GM19468 (cell line): Measurements from ENCODE around the gene ADGRB3.
"Not testable (repeated sequence)": the region's sequence is repeated elsewhere in the genome, so short reads cannot be mapped to it uniquely, and the experiment has no call there.

Experiments used
- ATAC-seq: cut with Tn5 transposase; IDR thresholded peaks from one replicate; pipeline ENCODE4 v1.9.1; 2021; ENCODE audit warnings: mild to moderate bottlenecking, moderate library complexity, moderate number of reproducible peaks; ENCODE audit not compliant: unreplicated experiment; ENCODE audit errors: extremely low read depth

ADGRB3 gene

DNA sequence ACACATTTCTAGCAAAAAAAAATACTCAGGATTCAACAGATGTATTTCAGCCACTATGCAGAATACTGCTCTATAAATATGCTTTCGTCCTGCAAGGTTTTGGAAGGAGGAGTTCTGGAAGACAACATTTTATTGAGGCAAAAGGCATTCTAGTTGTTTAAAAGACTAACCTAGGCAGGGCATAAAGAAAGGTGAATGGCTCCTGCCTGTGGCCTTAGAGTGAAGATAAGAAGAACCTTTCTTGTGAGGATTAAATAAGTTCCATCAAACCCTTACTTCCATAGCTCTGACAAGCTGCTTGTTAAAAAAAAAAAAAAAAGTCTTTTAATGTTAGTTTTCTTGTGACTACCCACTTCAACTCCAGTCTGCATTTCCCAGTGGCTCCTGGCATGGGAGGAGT is 139.8 kb downstream of the ADGRB3 start:
- ATAC-seq: no peak

DNA sequence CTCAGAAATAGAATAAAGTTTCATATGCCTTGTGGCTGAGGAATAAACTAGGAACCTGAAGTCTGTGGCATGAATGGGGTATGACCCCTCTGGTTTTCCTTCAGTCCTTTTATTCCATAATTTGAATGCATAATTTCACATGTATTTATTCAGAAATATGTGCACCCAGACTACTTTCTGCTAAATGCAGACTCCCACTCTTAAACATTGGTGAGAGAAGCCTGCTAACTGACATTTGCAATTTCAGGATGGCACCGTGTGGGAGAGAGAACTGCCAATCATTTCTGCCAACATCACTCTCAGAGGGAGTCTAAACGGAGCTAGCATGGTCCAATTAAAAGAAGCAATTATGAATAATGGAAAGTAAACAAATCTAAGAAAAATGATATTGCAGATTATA is 141.3 kb downstream of the ADGRB3 start:
- ATAC-seq: no peak

DNA sequence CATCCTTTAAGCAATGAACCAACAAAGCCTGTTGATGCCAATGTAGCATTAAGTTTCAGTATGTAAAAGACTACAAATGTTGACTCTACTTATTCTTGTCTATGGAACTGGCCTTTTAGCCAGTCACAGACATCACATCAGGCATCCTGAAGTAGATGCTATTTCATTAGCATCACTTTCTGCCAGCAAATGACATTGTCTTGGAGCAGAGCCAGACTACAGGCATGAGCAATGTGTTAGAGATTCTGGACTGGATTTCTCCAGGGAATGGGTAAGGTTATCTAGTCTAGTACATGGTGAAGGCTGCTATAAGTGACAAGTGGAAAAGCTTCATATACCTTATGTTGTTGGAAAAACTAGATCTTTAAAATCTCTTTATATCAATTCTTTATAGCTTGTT is 142.9 kb downstream of the ADGRB3 start:
- ATAC-seq: no peak

DNA sequence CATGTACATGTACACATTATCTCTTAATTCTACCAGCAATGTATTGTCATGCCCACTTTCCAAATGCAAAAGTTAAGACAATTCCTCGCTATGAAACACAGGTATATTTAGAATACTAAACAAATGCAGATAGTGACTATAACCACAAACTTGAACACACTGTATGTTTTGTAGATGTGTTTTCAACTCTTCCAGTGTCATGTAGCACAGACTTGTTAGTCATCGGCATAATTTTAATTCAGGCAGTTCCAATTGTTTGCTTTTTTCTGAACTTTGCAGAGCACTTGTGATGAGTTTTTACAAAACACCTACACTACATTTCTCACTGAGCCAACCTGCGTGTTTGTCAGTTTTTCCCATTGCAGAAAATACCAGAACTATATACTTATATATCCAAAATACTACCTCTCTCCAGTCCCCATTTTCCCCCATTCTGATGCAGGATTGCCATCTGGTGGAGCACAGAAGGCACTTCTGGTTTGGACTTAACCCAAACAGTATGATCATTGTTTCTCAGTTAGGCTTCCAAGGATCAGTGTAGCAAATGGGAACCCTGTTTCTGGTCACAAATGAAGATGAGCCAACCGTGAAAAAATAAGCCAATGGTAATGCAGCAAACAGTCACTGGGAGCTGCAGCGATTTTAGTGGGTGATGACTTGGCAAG is 143.4 kb downstream of the ADGRB3 start:
- ATAC-seq: no peak

DNA sequence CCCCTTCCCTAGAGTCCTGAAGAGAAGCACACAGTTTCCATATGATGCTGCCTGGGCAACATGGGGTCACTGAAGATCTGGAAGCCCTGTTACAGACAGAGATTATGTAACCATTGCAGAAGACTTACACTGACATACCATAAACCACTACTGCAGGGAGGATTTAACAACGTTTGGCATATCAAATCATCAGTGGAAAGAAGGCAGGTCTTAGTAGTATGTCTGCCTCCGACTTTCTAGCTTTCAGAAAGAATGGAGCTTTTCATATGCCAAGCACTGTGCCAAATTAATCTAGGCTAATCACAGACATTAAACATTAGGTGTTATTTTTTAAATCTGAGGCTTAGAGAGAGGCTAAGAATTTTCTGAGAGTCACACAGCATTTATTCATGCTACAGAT is 144.3 kb downstream of the ADGRB3 start:
- no peak for ATAC-seq

DNA sequence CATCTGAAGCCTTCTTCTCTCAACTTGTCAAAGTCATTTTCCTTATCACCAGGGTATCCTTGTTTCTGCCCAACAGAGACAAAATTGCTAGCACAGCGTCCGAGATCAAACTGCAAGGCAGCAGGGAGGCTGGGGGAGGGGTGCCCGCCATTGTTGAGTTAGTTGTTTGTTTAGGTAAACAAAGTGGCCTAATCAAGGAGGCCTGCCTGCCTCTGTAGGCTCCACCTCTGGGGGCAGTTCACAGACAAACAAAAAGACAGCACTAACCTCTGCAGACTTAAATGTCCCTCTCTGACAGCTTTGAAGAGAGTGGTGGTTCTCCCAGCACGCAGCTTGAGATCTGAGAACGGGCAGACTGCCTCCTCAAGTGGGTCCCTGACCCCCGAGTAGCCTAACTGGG is 155.0 kb downstream of the ADGRB3 start:
- not testable (repeated sequence) for ATAC-seq

DNA sequence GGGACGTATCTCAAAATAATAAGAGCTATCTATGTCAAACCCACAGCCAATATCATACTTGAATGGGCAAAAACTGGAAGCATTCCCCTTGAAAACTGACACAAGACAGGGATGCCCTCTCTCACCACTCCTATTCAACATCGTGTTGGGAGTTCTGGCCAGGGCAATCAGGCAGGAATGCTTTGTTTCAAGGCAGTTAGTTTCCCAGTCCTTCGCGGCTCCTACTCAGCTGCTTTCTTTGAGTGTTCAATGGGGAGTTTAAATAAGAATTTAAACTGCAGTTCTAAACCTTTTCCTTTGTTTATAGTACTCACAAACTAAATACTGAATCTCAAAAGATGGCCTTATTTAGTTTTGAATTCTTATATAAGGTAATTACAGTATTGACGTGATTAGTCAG is 179.9 kb downstream of the ADGRB3 start:
- ATAC-seq: not testable (repeated sequence)

DNA sequence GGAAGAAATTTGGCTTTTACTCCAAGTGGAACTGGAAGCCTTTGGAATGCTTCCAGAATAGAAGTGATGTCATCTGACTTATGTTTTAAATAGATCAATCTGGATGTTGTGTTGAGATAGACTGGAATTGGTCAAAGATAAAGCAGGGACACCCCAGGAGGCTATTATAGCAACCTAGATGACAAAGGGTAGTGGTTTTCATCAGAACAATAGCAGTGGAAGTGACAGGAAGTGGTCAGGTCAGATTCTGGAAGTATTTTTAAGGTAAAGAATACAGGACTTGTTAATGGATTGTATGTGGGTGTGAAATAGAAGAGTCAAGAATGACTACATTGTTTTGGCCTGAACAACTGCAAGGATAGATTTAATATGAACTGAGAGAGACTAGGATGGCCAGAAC is 191.4 kb downstream of the ADGRB3 start:
- ATAC-seq: no peak

DNA sequence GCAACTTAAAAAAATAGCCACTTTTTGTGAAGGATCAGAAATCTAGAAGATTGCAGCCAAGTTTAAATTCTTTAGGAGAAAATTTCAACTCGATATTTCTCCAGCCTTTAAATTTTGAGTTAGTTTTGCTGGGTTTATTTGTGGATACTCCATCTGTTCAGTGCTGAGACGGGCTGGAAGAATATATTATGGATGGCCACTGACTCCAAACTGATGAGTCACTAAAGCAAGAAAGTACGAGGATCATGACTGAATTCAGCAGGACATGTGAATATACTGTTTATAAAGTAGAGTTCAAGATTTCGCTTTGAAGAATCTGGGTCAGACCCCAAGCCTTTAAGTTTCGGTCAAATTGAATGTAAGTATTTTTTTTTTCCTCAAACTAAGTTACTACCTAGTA is 199.5 kb downstream of the ADGRB3 start:
- ATAC-seq: no peak

DNA sequence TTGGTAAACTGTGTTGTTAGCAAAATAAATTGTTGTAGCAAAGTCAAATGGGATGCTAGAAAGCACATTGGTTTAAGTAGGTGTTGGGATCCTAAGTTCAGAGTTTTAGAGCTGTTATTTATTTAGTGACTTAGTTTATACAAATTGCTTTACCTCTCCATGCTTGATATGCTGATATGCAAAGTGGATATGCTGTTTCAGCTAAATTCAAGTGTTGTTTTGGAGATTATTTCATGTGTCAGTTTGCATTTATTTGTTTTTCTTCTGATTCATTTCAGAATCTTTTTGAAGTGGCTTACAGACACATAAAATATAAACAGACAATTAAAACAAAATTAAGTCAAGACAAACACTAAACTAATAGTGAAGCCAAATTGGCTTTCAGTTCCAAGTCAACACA is 203.5 kb downstream of the ADGRB3 start:
- no peak for ATAC-seq

DNA sequence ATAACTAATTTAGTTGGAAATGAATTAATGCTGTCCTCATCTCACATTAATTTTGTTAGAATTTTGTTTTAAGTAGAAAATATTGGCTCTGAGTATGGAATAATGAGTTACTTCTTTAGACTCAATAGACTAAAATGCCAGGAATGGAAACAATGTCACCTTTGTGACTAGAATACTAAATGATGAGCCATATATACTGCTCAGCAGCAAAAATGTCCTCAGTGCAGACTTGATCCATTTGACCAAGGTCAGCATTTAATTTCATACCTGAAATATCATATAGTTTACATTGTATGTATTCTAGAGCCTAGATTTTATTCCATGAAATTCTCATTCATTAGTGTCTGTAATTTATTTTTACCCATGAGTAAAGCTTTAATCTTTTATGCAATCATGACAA is 217.7 kb downstream of the ADGRB3 start:
- no peak for ATAC-seq

DNA sequence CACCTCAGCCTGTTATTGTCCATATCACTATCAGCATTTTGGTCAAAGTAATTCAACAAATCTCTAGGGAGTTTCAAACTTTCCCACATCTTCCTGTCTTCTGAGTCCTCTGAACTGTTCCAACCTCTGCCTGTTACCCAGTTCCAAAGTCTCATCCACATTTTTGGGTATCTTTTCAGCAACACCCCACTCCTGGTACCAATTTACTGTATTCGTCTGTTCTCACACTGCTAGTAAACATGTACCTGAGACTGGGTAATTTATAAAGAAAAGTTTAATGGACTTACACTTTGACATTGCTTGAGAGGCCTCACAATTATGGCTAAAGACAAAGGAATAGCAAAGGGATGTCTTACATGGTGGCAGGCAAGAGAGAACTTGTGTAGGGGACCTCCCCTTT is 224.2 kb downstream of the ADGRB3 start:
- ATAC-seq: no peak

DNA sequence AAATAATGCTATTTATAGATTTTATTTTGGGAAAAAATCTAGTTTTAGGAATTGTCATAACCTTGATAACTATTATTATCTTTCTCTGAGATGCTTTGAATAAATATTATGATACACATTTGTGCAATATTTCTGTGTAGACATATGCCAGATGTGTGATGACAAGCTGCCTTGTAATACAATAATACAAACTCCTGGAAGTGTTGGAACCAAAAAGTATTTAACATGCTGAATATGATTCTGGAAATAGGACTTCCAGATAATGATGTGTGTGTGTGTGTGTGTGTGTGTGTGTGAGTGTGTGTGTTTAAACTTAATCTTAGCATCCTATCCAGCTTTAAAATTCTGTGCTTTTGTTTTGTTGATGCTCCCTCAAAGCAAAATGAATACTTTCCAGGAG is 233.6 kb downstream of the ADGRB3 start:
- ATAC-seq: no peak

DNA sequence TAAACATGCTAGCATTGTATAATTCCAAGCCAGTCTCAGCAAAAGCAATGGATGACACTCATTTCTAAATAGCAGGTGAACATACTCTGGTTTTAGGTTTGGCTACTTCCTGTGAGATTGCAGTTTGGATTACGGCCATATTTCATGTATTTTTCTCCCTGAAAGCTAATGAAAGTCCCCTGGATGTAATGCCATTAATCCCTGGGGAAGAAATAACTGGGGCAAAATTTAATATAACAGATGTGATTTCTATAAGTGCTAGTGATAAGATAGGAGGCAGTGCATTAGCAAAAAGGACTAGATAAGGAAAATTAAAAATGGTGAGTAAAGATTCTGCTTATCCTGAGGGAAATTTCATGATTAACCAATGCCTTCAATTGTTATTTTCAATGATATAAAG is 238.2 kb downstream of the ADGRB3 start:
- no peak for ATAC-seq

DNA sequence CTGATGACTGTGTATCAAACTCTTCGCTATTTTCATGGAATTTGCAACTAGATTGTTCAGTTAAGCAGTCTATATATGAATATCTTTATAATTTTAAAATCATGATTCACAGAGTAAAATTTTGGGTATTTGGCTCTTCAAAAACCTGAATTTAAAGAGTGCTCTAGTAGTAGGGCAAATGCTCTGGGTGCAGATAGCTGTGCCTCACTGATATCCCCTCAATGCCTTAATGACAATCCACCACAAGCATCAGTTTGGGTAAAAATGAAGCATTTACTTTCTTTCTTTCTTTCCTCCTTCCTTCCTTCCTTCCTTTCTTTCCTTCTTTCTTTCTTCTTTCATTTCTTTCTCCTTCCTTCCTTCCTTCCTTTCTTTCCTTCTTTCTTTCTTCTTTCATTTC is 239.7 kb downstream of the ADGRB3 start:
- no peak for ATAC-seq

DNA sequence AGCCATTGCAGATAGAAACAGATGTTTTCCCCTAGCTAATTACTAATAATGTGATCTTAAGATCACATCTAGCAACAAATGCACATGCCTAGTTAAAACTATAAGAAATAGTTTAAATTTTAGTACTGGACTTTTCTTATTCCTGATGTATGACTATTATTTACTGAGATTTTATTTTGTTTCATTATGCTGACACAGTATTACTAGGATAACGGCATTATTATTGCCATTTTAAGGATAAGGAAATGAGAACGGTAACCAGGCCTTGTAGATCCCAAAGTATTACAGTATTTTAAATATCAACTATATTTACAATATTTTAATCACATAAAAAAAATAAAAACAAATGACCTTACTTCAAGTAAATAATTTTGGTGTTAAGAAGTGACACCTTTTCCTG is 240.3 kb downstream of the ADGRB3 start:
- no peak for ATAC-seq

DNA sequence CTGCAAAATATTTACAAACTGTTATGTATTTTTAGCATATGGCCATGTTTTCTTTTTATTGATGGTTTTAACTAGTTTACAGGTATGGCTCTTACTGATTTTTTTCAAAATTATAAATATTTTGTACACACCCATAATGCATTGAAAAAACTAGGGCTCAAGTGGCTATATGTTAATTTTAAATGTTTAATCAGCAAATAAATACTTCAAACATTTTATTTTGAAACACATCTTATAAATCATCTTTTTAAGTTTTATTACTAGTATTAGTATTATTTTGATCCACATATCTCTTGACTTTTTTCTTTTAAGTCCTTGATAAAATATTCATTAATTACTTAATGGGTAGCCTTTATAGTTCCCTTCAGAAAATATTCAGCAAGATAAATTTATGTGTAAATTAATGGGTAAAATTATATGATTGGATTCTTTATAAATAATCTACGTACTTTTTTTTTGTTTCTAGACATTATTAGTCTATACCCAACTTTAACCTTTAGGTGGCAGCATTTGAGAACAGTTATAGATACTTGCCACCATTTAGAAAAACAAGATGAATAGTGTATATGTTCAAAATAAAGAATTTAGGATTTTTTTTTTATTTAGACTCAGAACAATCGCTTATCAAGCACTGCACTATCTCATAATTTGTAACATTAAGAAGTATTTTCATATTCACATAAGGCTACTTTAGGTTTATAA is 241.9 kb downstream of the ADGRB3 start:
- peak; percentile 39 for ATAC-seq

DNA sequence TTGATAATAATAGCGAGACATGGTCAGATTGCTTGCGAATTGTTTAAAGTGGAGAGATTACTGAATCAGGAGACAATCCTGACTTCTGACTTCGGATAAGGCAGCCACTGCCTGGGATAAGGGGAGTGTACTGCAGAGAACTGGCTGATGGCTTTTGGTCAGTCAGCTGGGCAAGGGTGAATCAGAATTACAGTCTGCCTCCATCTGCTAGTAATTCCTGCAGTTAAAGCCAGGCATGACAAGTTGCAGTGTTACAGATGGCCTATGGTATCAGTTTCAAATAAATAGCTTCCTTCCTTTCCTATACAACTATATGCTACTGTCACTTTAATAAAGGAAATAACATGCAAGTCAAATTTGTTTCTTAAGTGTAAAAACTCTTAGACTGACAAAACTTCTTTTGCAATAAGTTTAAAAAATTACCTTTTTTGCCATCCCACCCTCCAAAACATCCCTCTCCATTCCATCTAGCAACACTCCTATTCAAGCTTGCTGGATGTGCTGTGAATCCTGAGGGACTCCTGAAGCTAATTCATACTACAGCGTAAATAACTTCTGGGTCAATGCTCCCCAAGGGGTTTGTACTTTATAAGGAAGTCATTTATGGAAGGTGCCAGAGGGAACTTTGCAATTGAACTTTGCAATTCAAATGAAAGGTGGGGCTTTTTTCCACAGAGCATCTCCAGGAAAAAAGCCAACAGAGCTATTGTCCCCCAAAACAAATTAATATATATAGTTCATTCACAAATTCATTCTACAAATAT is 245.2 kb downstream of the ADGRB3 start:
- ATAC-seq: no peak

DNA sequence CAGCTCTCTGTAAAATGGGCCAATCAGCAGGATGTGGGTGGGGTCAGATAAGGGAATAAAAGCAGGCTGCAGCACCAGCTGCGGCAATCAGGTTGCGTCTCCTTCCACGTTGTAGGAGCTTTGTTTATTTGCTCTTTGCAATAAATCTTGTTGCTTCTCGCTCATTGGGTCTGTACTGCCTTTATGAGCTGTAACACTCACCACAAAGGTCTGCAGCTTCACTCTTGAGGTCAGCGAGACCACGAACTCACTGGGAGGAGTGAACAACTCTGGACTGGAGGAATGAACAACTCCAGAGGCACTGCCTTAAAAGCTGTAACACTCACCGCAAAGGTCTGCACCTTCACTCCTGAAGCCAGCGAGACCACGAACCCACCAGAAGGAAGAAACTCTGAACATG is 248.2 kb downstream of the ADGRB3 start:
- not testable (repeated sequence) for ATAC-seq

DNA sequence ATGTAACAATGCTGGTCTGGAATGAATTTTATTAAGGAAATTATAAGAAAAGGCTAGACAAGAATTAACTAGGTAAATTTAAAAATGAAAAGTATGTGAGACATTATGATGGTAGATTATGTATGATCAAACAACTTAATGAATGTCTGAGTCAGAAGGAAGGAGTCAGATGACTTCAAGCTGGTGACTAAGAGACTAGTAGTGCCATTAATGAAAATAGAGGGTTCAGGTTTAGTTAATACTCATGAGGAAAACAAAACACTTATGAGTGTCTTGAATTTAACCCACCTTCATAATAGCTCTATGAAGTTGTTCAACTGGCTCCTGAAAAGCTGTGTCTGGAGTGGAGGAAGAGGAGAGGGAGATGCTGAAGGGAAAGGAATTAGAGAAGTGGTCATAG is 256.3 kb downstream of the ADGRB3 start:
- no peak for ATAC-seq

DNA sequence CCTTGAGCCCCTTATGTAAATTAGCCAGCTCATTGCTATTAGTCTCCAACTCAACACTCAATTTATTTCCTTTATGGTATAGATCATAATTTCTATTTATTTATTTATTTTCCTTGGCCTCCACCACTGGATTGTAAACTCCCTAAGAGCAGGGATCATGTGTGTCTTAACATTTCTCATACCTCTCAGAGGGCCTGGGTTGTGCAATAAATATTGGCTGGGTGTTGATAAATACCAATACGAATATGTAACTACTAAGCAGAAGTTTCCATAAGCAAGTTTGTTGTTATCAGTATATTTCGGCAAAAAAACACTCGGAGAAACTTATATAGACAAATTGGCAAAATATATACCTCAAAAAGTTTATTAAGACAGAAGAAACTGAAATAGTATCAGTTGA is 257.4 kb downstream of the ADGRB3 start:
- no peak for ATAC-seq
